Measurements from ENCODE around the gene EGR1.
"Not testable (repeated sequence)": the region's sequence is repeated elsewhere in the genome, so short reads cannot be mapped to it uniquely, and the experiment has no call there.

- TF ChIP-seq POLR2AphosphoS5, POLR2A, CTCF, EP300 (IDR thresholded peaks at IDR 0.05): not testable (repeated sequence)
Measured at GRCh38 chr5:138473151-138473550, 7.9 kb downstream of the EGR1 start.

Measured in suprapubic skin (tissue), 4 donors.